ENCODE data around the gene PPCDC. TPM values are rescaled to one million over a fixed set of nuclear protein-coding genes. Genes with fewer than 3 reads are reported as not detected.

PPCDC gene
- total and polyA plus RNA-seq, 3 experiments from 2014 or later = 12.8 to 39.2 (median 35.5) TPM

- H3K4me1 Mint-ChIP-seq = peaks cover 24 to 48% (median 46%) of the 10 kb centered on the region in 3 donors
- Histone ChIP-seq H3K4me1 (ENCODE audit: insufficient read depth, low read length) (peaks cover 33% of the 10 kb centered on the region), H3K27ac (ENCODE audit: low read depth, low read length) (no peak overlapping the region), H3K36me3 (ENCODE audit: insufficient read depth, low read length) (no peaks in the 10 kb centered on the region), H3K9me3 (ENCODE audit: low read length) (no peaks in the 10 kb centered on the region), H3K27me3 (ENCODE audit: insufficient read depth, low read length, poor library complexity, severe bottlenecking) (no peaks in the 10 kb centered on the region), H3K4me3 (ENCODE audit: low read length) (no peak overlapping the region)
- no peak for DNase-seq
- no peak overlapping the region for H3K4me3 Mint-ChIP-seq
- H3K27me3 Mint-ChIP-seq = peaks cover 3 to 8% of the 10 kb centered on the region in 2 donors
- POLR2A ChIA-PET = no interaction called here
- H3K36me3 Mint-ChIP-seq = no peaks in the 10 kb centered on the region
- H3K9me3 Mint-ChIP-seq = peaks cover 0 to 4% (median 0%) of the 10 kb centered on the region in 5 donors
- H3K27ac Mint-ChIP-seq = peak overlapping the region in 1 of 8 donors; percentile 24
- CTCF ChIA-PET = no interaction called here
Measured at GRCh38 chr15:75064846-75065245, 41.5 kb downstream of the PPCDC start.

- Mint-ChIP-seq H3K27ac (peak overlapping the region in 7 of 8 donors; percentile 7 to 79 (median 33)), H3K27me3 (peaks cover 4 to 8% of the 10 kb centered on the region in 2 donors), H3K9me3 (peaks cover 0 to 4% (median 0%) of the 10 kb centered on the region in 5 donors), H3K4me3 (peak overlapping the region in 3 of 7 donors; percentile 0 to 41 (median 36)), H3K36me3 (no peaks in the 10 kb centered on the region), H3K4me1 (peaks cover 24 to 48% (median 47%) of the 10 kb centered on the region in 3 donors)
- H3K27me3 ChIP-seq (ENCODE audit: insufficient read depth, low read length, poor library complexity, severe bottlenecking) = no peaks in the 10 kb centered on the region
- no peak overlapping the region for H3K27ac ChIP-seq (ENCODE audit: low read depth, low read length)
- no peak for DNase-seq
- no peaks in the 10 kb centered on the region for H3K36me3 ChIP-seq (ENCODE audit: insufficient read depth, low read length)
- CTCF ChIA-PET = no interaction called here
- no peaks in the 10 kb centered on the region for H3K9me3 ChIP-seq (ENCODE audit: low read length)
- POLR2A ChIA-PET = no interaction called here
- H3K4me1 ChIP-seq (ENCODE audit: insufficient read depth, low read length) = peaks cover 33% of the 10 kb centered on the region
- no peak overlapping the region for H3K4me3 ChIP-seq (ENCODE audit: low read length)
Measured at GRCh38 chr15:75065467-75065850, 42.1 kb downstream of the PPCDC start.

- peak overlapping the region in 6 of 8 donors; percentile 7 to 79 (median 34) for H3K27ac Mint-ChIP-seq
- Histone ChIP-seq H3K9me3 (ENCODE audit: low read length) (no peaks in the 10 kb centered on the region), H3K27me3 (ENCODE audit: insufficient read depth, low read length, poor library complexity, severe bottlenecking) (no peaks in the 10 kb centered on the region), H3K4me1 (ENCODE audit: insufficient read depth, low read length) (peaks cover 33% of the 10 kb centered on the region), H3K36me3 (ENCODE audit: insufficient read depth, low read length) (no peaks in the 10 kb centered on the region), H3K27ac (ENCODE audit: low read depth, low read length) (peak overlapping the region; percentile 39), H3K4me3 (ENCODE audit: low read length) (no peak overlapping the region)
- no peak for DNase-seq
- H3K4me1 Mint-ChIP-seq = peaks cover 24 to 48% (median 47%) of the 10 kb centered on the region in 3 donors
- H3K27me3 Mint-ChIP-seq = peaks cover 4 to 8% of the 10 kb centered on the region in 2 donors
- H3K36me3 Mint-ChIP-seq = no peaks in the 10 kb centered on the region
- H3K4me3 Mint-ChIP-seq = peak overlapping the region in 2 of 7 donors; percentile 36 to 41
- H3K9me3 Mint-ChIP-seq = peaks cover 0 to 4% (median 0%) of the 10 kb centered on the region in 5 donors
- POLR2A ChIA-PET = interaction anchor here (0.6 kb wide), 2 partner anchors 131 to 136 kb away, joined by 3 read pairs; partner anchors contain the start of gene C15orf39
- CTCF ChIA-PET = no interaction called here
Measured at GRCh38 chr15:75065851-75066509, 42.6 kb downstream of the PPCDC start.

DNA sequence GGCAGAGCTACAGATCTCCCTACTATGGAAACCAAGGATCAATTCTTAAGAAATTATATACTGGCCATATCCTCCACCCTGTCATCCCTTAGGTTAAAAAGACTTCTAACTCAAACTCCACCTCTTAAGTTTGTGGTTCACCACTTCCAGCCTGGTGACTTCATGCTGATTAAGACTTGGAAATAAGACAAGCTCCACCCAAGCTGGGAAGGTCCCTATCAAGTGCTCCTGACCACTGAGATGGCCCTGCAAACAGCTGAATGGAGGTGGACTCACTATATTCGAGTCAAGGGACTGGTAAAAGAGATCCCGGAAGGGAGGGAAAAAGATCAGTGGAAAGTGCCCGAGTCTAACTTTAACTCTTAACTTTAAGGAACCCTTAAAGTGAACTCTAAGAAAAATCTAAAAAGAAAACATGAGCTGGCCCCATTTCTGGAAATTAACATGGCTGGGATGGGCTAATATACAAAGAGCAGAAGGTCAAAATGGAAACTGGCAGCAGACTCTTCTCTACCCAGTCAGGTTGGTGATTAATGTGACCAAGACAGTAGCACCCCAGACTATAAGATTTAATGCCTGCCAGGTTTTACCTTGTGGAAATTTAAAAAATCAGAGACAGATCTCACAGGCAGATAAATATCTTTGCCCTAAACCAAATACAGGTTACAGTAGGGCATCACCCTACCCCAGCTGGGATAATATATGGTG lies 43.9 kb downstream of the PPCDC start:
- peak overlapping the region in 5 of 7 donors; percentile 43 to 70 (median 52) for H3K4me3 Mint-ChIP-seq
- CTCF ChIA-PET = no interaction called here
- Histone ChIP-seq H3K9me3 (ENCODE audit: low read length) (no peaks in the 10 kb centered on the region), H3K4me3 (ENCODE audit: low read length) (no peak overlapping the region), H3K27me3 (ENCODE audit: insufficient read depth, low read length, poor library complexity, severe bottlenecking) (no peaks in the 10 kb centered on the region), H3K27ac (ENCODE audit: low read depth, low read length) (peak overlapping the region; percentile 39), H3K4me1 (ENCODE audit: insufficient read depth, low read length) (peaks cover 33% of the 10 kb centered on the region), H3K36me3 (ENCODE audit: insufficient read depth, low read length) (no peaks in the 10 kb centered on the region)
- peak in 1 of 5 donors; percentile 12 for DNase-seq
- peak overlapping the region in 7 of 8 donors; percentile 5 to 95 (median 59) for H3K27ac Mint-ChIP-seq
- POLR2A ChIA-PET = no interaction called here
- H3K9me3 Mint-ChIP-seq = peaks cover 0 to 4% (median 0%) of the 10 kb centered on the region in 5 donors
- peaks cover 7 to 8% of the 10 kb centered on the region in 2 donors for H3K27me3 Mint-ChIP-seq
- H3K4me1 Mint-ChIP-seq = peaks cover 24 to 51% (median 43%) of the 10 kb centered on the region in 3 donors
- H3K36me3 Mint-ChIP-seq = no peaks in the 10 kb centered on the region

DNA sequence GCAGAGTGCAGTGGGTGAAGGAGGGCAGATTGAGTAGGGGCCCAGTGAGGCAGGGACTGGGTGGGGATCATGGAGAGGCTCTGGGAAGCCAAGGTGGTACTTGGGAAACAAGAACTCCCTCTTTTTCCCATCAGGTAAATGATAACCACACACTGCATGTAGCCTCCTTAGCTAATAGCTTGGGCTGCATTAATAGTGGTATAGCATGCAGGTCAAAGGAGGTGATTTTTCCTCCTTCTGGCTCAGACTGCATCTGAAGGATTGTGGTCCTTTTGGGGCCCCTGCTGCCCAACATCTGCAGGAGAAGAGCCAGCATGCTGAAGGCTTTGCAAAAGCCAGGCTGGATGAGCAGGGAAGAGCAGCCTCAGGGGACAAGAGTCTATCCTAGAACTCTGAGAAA lies 45.4 kb downstream of the PPCDC start:
- DNase-seq = no peak
- no peak overlapping the region for H3K4me3 ChIP-seq (ENCODE audit: low read length)
- H3K27ac ChIP-seq (ENCODE audit: low read depth, low read length) = no peak overlapping the region
- Mint-ChIP-seq H3K4me3 (no peak overlapping the region), H3K27ac (no peak overlapping the region), H3K9me3 (peaks cover 0 to 4% (median 0%) of the 10 kb centered on the region in 5 donors), H3K4me1 (peaks cover 24 to 52% (median 43%) of the 10 kb centered on the region in 3 donors), H3K27me3 (peaks cover 7 to 8% of the 10 kb centered on the region in 2 donors), H3K36me3 (no peaks in the 10 kb centered on the region)
- ChIA-PET POLR2A (no interaction called here), CTCF (no interaction called here)
- H3K4me1 ChIP-seq (ENCODE audit: insufficient read depth, low read length) = peaks cover 33% of the 10 kb centered on the region
- no peaks in the 10 kb centered on the region for H3K27me3 ChIP-seq (ENCODE audit: insufficient read depth, low read length, poor library complexity, severe bottlenecking)
- no peaks in the 10 kb centered on the region for H3K9me3 ChIP-seq (ENCODE audit: low read length)
- H3K36me3 ChIP-seq (ENCODE audit: insufficient read depth, low read length) = no peaks in the 10 kb centered on the region

DNA sequence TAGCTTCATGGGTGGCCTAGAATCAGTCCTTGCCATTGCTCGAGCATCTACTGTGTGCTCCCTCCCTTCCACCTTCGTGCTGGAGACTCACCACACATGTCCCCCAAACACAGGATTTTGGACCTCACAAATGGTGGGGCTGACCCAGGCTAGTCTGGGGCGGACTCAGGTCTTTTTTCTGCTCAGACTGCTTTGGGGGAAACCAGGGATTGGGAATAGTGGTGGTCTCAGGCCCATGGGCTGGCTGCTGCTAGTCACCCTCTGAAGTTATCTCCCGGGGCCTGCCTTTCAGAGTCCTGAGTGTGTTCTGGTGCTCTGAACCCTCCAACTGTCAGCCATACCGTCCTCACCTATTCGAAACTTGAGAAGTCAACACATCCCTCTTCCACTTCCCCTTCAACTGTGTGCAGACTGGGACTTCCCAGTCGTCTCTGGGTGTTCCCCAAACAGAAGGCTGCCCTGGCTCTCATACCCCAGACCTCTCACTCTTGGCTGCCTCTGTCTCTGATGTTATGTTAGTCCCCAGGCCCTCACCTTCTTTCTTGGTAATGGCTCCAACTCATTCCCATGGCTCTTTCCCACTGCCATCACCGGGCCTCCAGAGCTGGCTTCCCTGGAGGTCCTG lies 46.0 kb downstream of the PPCDC start:
- Mint-ChIP-seq H3K9me3 (peaks cover 0 to 4% (median 0%) of the 10 kb centered on the region in 5 donors), H3K4me3 (peak overlapping the region in 1 of 7 donors; percentile 10), H3K4me1 (peaks cover 24 to 52% (median 43%) of the 10 kb centered on the region in 3 donors), H3K36me3 (no peaks in the 10 kb centered on the region), H3K27me3 (peaks cover 7 to 8% of the 10 kb centered on the region in 2 donors), H3K27ac (peak overlapping the region in 1 of 8 donors; percentile 62)
- CTCF ChIA-PET = no interaction called here
- Histone ChIP-seq H3K4me3 (ENCODE audit: low read length) (no peak overlapping the region), H3K27me3 (ENCODE audit: insufficient read depth, low read length, poor library complexity, severe bottlenecking) (no peaks in the 10 kb centered on the region), H3K4me1 (ENCODE audit: insufficient read depth, low read length) (peaks cover 33% of the 10 kb centered on the region), H3K9me3 (ENCODE audit: low read length) (no peaks in the 10 kb centered on the region), H3K36me3 (ENCODE audit: insufficient read depth, low read length) (no peaks in the 10 kb centered on the region), H3K27ac (ENCODE audit: low read depth, low read length) (no peak overlapping the region)
- no peak for DNase-seq
- POLR2A ChIA-PET = no interaction called here

GRCh38 chr15:75070674-75071073 lies 47.3 kb downstream of the PPCDC start:
- Mint-ChIP-seq H3K27me3 (peaks cover 7 to 8% of the 10 kb centered on the region in 2 donors), H3K36me3 (peaks cover 0 to 4% (median 0%) of the 10 kb centered on the region in 3 donors), H3K4me3 (no peak overlapping the region), H3K9me3 (peaks cover 6 to 12% (median 7%) of the 10 kb centered on the region in 5 donors), H3K4me1 (peaks cover 17 to 43% (median 34%) of the 10 kb centered on the region in 3 donors), H3K27ac (no peak overlapping the region)
- Histone ChIP-seq H3K36me3 (ENCODE audit: insufficient read depth, low read length) (no peaks in the 10 kb centered on the region), H3K4me3 (ENCODE audit: low read length) (no peak overlapping the region), H3K27me3 (ENCODE audit: insufficient read depth, low read length, poor library complexity, severe bottlenecking) (no peaks in the 10 kb centered on the region), H3K9me3 (ENCODE audit: low read length) (peaks cover 4% of the 10 kb centered on the region), H3K27ac (ENCODE audit: low read depth, low read length) (no peak overlapping the region), H3K4me1 (ENCODE audit: insufficient read depth, low read length) (peaks cover 27% of the 10 kb centered on the region)
- POLR2A ChIA-PET = no interaction called here
- CTCF ChIA-PET = interaction anchor here (1.6 kb wide), 1 partner anchor 11 kb away, joined by 5 read pairs; no protein-coding TSS in a partner anchor
- DNase-seq = no peak
